A549 (cell line): Measurements from ENCODE around the gene RETREG1.

Experiments
- CTCF ChIP-seq: fragments of >200 bp; sonication (Bioruptor Twin); formaldehyde crosslinking; IDR thresholded peaks from 3 replicates; pipeline ENCODE4 v1.5.1; 2016
- JUNB ChIP-seq: fragments of >200 bp; sonication (Bioruptor Twin); formaldehyde crosslinking; IDR thresholded peaks from 2 replicates; pipeline ENCODE4 v1.6.1; 2016
- KDM5A ChIP-seq: fragments of 200-600 bp; sonication (generic); IDR thresholded peaks from 2 replicates; pipeline ENCODE4 v1.6.1; 2016; ENCODE audit warnings: antibody characterized with exemption, mild to moderate bottlenecking
- PHF8 ChIP-seq: fragments of 200-600 bp; sonication (generic); IDR thresholded peaks from 2 replicates; pipeline ENCODE4 v1.6.1; 2016; ENCODE audit warnings: low read depth, mild to moderate bottlenecking, antibody characterized with exemption, moderate library complexity, borderline replicate concordance
- POLR2A ChIP-seq: IDR thresholded peaks from 2 replicates; pipeline ENCODE4 v1.6.1; 2012; ENCODE audit warnings: mild to moderate bottlenecking, low read length
- POLR2AphosphoS2 ChIP-seq: conservative IDR thresholded peaks from 2 replicates; pipeline ENCODE4 v1.6.1; 2012; ENCODE audit warnings: low read length, improper control_type of control experiment, inconsistent platforms
- RCOR1 ChIP-seq: fragments of 150-350 bp; IDR thresholded peaks from 2 replicates; pipeline ENCODE4 v1.6.1; 2014; ENCODE audit warnings: antibody characterized with exemption, low read length, low read depth
- TFCP2L1 ChIP-seq: fragments of 250-450 bp; sonication (Bioruptor Pico); IDR thresholded peaks from 2 replicates; pipeline ENCODE4 v1.5.0; 2021; ENCODE audit warnings: mild to moderate bottlenecking

DNA sequence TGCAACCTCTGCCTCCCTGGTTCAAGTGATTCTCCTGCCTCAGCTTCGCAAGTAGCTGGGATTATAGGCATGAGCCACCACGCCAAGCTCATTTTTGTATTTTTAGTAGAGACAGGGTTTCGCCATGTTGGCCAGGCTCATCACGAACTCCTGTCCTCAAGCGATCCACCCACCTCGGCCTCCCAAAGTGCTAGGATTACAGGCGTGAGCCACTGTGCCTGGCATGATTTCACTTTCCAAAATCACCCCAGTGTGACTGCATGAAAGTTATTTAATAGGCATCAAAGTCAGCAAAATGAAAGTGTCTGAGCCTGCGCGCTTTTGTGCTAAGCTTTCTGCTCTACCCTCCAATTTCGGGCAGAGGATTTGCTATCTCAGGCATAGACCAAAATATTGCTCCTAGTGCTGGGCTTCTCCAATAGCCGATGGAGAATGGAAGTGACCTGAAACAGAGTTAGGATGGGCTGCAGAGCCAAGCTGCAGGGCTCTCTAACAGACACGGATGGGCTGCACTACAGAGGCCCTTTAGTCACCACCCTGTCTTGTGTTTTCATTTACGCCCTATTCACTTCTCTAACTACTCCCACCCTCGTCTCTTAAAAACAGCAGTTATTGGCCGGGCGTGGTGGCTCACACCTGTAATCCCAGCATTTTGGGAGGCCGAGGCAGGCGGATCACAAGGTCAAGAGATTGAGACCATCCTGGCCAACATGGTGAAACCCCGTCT, 44.3 kb downstream of the RETREG1 start:
- TF ChIP-seq CTCF (no peak), JUNB (no peak), POLR2AphosphoS2 (no peak), POLR2A (no peak), TFCP2L1 (CRISPR knock-in tag) (no peak), PHF8 (no peak), KDM5A (no peak), RCOR1 (no peak)
